NCI-H2029 treated with DMSO at 0.1 percent for 48 hours (cell line): ENCODE results near the gene MC5R.

ENCODE experiments used
- DNase-seq: peaks from one replicate; lab custom pipeline; 2025; lab: John Stamatoyannopoulos, UW

Gene MC5R

DNA sequence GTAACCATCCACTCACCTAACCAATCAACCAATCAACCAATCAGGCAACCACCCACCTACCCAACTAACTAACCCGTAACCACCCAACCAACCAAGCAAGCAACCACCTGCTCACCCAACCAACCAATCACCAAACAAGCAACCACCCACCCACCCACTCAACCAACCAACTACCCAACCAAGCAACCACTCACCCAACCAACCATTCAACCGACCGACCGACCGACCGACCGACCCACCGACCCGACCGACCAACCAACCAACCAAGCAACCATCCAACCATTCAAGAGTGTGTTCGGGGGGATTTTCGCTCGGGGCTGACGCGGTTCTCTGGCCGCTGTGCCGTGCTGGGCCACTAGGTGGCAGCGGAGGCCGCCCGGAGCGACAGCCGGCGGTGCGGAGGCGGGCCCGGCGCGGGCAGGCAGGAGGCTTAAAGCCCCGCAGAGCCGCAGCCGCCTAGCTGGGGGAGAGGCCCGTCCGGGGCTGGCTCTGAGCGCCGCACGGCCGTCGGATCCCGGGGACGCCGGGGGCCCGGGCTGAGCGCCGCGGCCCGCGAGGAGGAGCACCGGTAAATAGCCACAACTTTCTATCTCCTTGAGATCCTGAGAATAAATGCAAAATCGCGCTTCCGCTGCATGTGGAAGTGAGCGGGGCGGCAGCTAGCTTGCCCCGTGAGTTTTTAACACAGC, at the start of gene MC5R:
Gene MC5R, plus strand, starts transcription at position 443 of the 689 bp plus-strand sequence. CDS start 1,617 bp downstream, outside the sequence.
- no peak for DNase-seq

- DNase-seq = no peak
Measured at GRCh38 chr18:13775058-13775457, 48.9 kb upstream of the MC5R start.

DNA sequence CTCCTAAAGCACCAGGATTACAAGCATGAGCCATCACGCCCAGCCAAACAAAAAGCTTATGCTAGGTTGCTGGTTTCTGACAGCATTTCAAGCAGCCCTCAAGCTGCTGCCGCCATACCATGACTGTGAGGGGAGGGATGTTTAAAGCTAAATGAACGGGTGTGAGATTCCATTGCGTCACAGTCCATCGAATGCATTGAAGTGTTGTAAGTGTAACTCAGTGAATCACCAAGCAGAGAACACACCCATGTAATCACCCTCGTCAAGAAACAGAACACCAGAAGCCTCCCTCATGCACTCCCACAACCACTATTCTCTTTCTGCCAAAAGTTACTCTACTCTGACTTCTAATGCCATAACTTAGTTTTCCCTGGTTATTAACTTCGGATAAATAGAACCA, 32.8 kb upstream of the MC5R start:
- no peak for DNase-seq

DNA sequence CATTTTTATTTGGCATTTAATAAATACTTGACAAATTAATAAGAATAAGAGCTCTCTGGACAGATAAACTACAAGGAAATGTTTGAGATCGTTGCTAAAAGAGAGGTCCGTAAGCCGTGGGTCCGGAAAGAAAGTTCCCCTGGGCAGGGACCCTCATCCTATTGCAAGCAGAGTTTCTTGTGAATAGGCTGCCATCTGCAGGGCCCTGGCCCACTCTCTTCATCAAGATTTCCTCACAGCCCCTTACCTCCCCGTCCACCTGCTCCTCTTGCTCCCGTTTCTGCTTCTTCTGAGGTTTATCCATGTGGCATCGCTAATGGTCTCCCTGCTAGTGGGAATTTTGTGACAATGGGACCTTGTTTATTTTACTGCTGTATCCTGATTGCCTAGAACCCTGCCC, 30.1 kb upstream of the MC5R start:
- no peak for DNase-seq

GRCh38 chr18:13796515-13796914, 27.4 kb upstream of the MC5R start:
- DNase-seq = no peak

DNA sequence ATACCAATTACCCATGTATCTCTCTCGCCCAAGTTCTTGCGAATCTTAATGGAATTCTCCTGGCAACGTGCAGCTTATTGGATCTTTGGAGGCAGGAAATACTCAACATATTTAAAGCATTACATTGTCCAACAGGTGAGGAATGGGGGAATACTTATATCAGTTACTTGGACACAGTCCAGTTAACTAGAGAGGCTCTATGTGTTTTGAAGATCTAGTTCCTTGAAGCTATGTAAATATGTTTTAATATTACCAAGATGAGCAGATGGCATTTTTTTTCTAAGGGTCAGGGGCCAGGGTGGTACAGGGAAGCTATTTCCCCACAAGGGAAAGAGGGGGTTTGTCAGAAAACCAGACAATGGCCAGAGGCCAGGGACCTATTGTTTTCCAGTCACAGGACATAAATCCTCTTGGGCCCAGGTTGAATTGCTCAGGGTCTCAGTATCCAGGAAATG, 26.8 kb upstream of the MC5R start:
- DNase-seq = peak; percentile 35

GRCh38 chr18:13799396-13799795, 24.6 kb upstream of the MC5R start:
- no peak for DNase-seq

GRCh38 chr18:13800505-13801259, 23.3 kb upstream of the MC5R start:
- DNase-seq = peak; percentile 23

- DNase-seq = no peak
Measured at GRCh38 chr18:13801260-13801601, 22.7 kb upstream of the MC5R start.

DNA sequence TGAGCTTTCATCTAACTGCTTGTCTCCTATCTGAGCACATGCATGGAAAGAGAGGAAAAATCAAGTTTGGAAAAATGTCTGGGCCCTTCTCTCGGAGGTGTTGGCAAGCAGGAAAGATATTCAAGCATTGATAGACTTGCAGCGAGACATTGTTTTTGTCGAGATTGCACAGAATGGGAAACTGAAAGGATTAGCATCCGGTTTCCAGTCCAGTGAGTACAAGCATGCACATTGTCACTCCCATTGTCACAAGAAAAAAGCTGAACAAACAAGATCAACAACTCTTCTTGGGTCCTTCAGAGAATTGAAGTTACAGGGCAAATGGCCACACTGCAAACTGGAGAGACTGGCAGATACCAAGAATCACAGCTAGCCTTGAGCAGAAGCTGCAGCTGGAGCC, 19.6 kb upstream of the MC5R start:
- DNase-seq = peak; percentile 25

GRCh38 chr18:13808294-13809042, 15.5 kb upstream of the MC5R start:
- no peak for DNase-seq

GRCh38 chr18:13809043-13809430, 14.9 kb upstream of the MC5R start:
- no peak for DNase-seq

GRCh38 chr18:13809531-13810255, 14.3 kb upstream of the MC5R start:
- no peak for DNase-seq

DNA sequence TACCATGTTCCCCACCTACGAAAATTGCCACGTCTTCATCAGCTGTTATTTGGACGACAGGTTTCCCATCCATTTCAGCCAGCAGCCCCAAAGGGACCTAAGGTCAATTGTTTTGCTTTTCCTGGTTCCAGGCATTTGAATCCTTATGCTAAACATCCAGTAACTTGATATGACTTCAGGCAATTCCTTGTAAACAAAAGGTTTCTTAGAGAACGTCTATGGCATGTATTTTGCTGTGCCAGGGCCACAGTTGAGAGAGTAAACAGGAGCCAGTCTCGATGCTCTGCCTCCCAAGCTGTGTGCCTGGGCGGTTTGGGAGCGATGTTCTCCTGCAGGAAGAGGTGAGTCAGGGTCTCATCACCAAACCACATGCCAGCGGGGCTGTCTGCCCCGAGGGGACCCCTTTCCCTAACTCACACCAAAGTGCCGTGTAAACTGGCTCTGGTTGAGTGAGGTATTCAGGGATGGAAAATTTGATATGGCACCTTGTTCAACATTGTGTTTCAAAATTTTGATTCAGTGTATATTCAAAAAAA, 12.9 kb upstream of the MC5R start:
- DNase-seq = no peak

DNA sequence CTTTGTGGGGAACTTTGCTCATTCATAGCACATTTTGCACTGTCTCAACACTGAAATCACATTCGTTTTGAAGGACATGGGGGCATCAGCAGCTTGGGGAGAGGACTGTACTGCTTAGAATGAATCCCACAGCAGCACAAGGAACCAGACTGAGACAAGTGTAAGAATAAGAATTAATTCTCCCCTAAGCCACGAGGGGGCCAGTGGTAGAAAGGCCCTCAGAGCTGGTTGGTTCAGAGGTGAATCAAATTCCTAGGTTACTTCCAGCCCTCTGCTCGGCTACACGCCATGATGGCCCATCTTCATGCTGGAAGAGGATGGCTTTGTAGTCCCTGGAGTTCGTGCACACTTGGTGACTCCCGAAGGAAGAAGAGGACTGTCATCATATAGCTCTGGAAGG, 12.0 kb upstream of the MC5R start:
- DNase-seq = no peak

- DNase-seq = no peak
Measured at GRCh38 chr18:13813271-13813849, 10.6 kb upstream of the MC5R start.

GRCh38 chr18:13826209-13826608, 2.3 kb downstream of the MC5R start:
- no peak for DNase-seq

DNA sequence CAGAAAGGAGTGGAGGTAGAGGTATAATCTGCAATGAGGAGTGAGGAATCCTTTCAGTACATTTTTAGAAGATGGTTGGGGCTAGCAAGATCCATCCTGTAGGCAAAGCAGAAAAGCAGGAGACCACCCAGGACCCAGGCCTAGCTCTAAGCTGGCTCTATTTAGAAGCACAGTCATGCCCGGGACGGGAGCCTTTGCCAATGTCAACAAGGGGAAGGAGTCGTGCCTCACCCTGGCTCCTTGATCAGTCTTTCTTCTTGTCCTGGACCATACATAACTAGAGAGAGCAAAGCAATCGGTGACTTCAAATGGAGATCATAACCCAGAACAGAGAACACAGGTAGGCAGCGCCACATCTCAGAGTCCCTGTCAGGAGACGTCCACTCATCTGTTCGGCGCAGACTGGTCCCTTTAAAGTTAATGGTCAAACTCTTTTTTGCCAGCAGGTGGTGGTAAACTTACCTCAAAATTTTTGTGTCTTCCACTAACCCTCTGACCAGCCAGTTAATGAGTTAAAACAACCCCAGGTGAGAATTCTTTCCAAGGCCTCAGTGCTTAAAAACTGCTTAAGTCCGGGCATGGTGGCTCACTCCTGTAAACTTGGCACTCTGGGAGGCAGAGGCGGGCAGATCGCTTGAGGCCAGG, 8.0 kb downstream of the MC5R start:
- DNase-seq = no peak

DNA sequence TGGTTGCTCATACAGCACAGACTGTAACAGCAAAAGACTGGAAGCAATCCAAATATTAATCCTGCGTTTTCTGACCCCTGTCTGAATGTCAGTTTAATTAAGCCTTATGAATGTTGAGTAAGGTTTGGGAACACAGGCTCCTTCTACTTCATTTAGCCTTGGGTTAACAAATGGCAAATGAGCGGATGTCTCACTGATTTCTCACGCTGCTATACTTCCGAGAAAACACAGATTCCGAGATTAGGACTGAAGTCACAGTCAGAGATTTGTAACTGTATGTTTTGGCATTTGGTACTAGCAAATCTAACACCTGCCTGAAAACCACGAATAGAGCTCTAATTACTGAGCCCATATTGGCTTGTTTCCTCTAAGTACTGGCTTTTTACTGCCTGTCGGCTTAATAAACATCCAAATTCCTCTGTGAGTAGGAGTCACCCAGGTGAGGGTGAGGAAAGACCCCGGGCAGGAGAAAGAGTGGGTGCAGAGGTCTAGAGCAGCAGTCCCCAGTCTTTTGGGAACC, 10.6 kb downstream of the MC5R start:
- DNase-seq = no peak

GRCh38 chr18:13835202-13835601, 11.3 kb downstream of the MC5R start:
- no peak for DNase-seq

- no peak for DNase-seq
Measured at GRCh38 chr18:13836559-13836958, 12.6 kb downstream of the MC5R start.
